ENCODE measurements around the gene VAT1. TPM values are rescaled to one million over a fixed set of nuclear protein-coding genes. Genes with fewer than 3 reads are reported as not detected.

VAT1 gene
- total RNA-seq, 2 donors from 2014 or later, result 51.4 to 99.8 TPM

- H3K4me3 ChIP-seq, result no peak overlapping the region
- H3K27me3 ChIP-seq, result no peaks in the 10 kb centered on the region
- no peak overlapping the region for H3K27ac ChIP-seq
- no peaks in the 10 kb centered on the region for H3K4me1 ChIP-seq
- no peaks in the 10 kb centered on the region for H3K9me3 ChIP-seq
- H3K36me3 ChIP-seq, result no peaks in the 10 kb centered on the region
- TF ChIP-seq CTCF (IDR thresholded peaks at IDR 0.05), result no peak
- DNase-seq (ENCODE audit: low spot score), result no peak
Measured at GRCh38 chr17:43042025-43042628, 19.9 kb upstream of the VAT1 start.

- Histone ChIP-seq H3K4me3 (no peak overlapping the region), H3K36me3 (no peaks in the 10 kb centered on the region), H3K27me3 (no peaks in the 10 kb centered on the region), H3K9me3 (no peaks in the 10 kb centered on the region), H3K4me1 (no peaks in the 10 kb centered on the region), H3K27ac (no peak overlapping the region)
- TF ChIP-seq CTCF (IDR thresholded peaks at IDR 0.05), result no peak
- DNase-seq (ENCODE audit: low spot score), result no peak
Measured at GRCh38 chr17:43040655-43041054, 18.5 kb upstream of the VAT1 start.

GRCh38 chr17:43039646-43040045 lies 17.5 kb upstream of the VAT1 start:
- Histone ChIP-seq H3K27ac (no peak overlapping the region), H3K27me3 (no peaks in the 10 kb centered on the region), H3K4me3 (no peak overlapping the region), H3K9me3 (no peaks in the 10 kb centered on the region), H3K36me3 (no peaks in the 10 kb centered on the region), H3K4me1 (no peaks in the 10 kb centered on the region)
- no peak for TF ChIP-seq CTCF (IDR thresholded peaks at IDR 0.05)
- DNase-seq (ENCODE audit: low spot score), result no peak

GRCh38 chr17:43034894-43035293 lies 12.7 kb upstream of the VAT1 start:
- Histone ChIP-seq H3K9me3 (no peaks in the 10 kb centered on the region), H3K4me3 (no peak overlapping the region), H3K27ac (no peak overlapping the region), H3K36me3 (no peaks in the 10 kb centered on the region), H3K27me3 (no peaks in the 10 kb centered on the region), H3K4me1 (no peaks in the 10 kb centered on the region)
- DNase-seq (ENCODE audit: low spot score), result no peak
- TF ChIP-seq CTCF (IDR thresholded peaks at IDR 0.05), result no peak

GRCh38 chr17:43033948-43034881 lies 12.0 kb upstream of the VAT1 start:
- H3K9me3 ChIP-seq, result no peaks in the 10 kb centered on the region
- no peaks in the 10 kb centered on the region for H3K4me1 ChIP-seq
- no peak for TF ChIP-seq CTCF (IDR thresholded peaks at IDR 0.05)
- H3K27ac ChIP-seq, result no peak overlapping the region
- H3K27me3 ChIP-seq, result no peaks in the 10 kb centered on the region
- no peak overlapping the region for H3K4me3 ChIP-seq
- no peak for DNase-seq (ENCODE audit: low spot score)
- no peaks in the 10 kb centered on the region for H3K36me3 ChIP-seq
